Lower leg skin (tissue), 4 donors: ENCODE results near the gene EDC3. TPM values are rescaled to one million over a fixed set of nuclear protein-coding genes. Genes with fewer than 3 reads are reported as not detected.

Source experiments
- DNase-seq, 2 donors: peaks; one replicate each; pipeline ENCODE4 v3.0.0-alpha.2; 2019; ENCODE audit warnings: low spot score in 2 of 2
- H3K4me3 ChIP-seq: fragments of 200-600 bp; sonication (generic); 2 replicates; pipeline ENCODE4 v1.5.1; 2017; ENCODE audit warnings: mild to moderate bottlenecking, low read depth; ENCODE audit not compliant: poor library complexity, severe bottlenecking
- POLR2A ChIP-seq, 2 donors: fragments of 450-650 bp; IDR thresholded peaks; one replicate each; pipeline ENCODE4 v1.6.1; 2016 to 2017; ENCODE audit warnings: antibody characterized with exemption in 2 of 2, mild to moderate bottlenecking in 1 of 2, moderate library complexity in 1 of 2
- WGBS, 2 donors: methylation state at CpG; one replicate each; pipeline ENCODE4 v1.1.5; 2018; 5-methylcytosine and 5-hydroxymethylcytosine counted together
- intact Hi-C: fragments of 100-400 bp; cut with DNase I; formaldehyde crosslinking; loops from one replicate; pipeline ENCODE4 v1.15.0; 2023; ENCODE audit warnings: low total_unique reads
- total RNA-seq, 4 donors: library from RNA; depleted of rRNA; stranded (reverse); fragments of >200 nt; gene quantifications; one replicate each; pipeline ENCODE4 v1.1.0, GENCODE V29; 2016
- TF ChIP-seq, protein P1 (sequence below), 3 donors: fragments of 450-650 bp; IDR thresholded peaks; one replicate each; pipeline ENCODE4 v1.5.1; 2016; ENCODE audit warnings: antibody characterized with exemption in 3 of 3, mild to moderate bottlenecking in 3 of 3, moderate library complexity in 2 of 3

Gene EDC3
- total RNA-seq, 4 donors from 2014 or later: 11.2 to 33.6 (median 17.6) TPM

DNA sequence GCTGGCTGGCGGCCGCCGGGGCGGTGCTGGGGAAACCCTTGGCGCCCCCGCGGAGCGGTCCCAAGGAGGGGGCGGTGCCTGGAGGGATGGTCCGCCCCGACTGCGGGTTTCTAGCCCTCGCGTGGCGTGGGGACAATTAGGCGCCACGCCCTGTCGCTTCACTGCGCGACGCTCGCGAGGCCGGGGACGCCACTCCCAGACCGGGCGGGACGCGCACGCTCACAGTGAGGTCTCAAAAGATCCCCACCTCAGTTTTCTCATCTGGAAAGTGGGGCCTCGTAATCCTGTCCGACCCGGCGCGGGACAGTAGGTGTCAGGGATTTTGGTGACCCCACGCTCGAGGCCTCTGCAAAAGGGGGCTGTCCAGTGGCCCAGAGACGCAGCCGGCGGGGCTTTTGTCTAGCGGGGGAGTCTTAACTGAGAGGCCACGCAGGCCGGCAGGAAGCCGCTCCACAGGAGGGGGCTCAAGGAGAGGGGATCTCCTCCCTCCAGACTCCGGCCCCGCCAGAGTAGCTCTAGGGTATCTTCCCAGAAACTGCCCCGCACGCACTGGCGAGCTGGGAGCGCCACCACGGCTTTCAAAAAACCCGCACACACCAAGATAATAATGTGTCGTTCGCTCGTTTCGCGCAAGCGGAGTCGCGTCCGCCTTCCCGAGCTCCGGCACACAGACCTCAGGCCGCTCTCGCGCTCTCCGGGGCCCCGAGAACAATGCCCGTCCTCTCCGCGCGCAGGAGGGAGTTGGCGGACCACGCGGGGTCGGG lies 80.9 kb downstream of the EDC3 start:
- 0 to 1% methylated on average over 9 to 39 of the region's 76 CpGs for WGBS, 2 donors
- DNase-seq: peak; percentile 69 to 96
- intact Hi-C loops: loop anchor here (2.0 kb wide), 1 partner anchor 50 kb away; no protein-coding TSS in a partner anchor
- TF ChIP-seq POLR2A (IDR thresholded peaks at IDR 0.05): no peak
- TF ChIP-seq, protein P1, sequence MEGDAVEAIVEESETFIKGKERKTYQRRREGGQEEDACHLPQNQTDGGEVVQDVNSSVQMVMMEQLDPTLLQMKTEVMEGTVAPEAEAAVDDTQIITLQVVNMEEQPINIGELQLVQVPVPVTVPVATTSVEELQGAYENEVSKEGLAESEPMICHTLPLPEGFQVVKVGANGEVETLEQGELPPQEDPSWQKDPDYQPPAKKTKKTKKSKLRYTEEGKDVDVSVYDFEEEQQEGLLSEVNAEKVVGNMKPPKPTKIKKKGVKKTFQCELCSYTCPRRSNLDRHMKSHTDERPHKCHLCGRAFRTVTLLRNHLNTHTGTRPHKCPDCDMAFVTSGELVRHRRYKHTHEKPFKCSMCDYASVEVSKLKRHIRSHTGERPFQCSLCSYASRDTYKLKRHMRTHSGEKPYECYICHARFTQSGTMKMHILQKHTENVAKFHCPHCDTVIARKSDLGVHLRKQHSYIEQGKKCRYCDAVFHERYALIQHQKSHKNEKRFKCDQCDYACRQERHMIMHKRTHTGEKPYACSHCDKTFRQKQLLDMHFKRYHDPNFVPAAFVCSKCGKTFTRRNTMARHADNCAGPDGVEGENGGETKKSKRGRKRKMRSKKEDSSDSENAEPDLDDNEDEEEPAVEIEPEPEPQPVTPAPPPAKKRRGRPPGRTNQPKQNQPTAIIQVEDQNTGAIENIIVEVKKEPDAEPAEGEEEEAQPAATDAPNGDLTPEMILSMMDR (IDR thresholded peaks at IDR 0.05): no peak
- H3K4me3 ChIP-seq: peak overlapping the region; percentile 96

DNA sequence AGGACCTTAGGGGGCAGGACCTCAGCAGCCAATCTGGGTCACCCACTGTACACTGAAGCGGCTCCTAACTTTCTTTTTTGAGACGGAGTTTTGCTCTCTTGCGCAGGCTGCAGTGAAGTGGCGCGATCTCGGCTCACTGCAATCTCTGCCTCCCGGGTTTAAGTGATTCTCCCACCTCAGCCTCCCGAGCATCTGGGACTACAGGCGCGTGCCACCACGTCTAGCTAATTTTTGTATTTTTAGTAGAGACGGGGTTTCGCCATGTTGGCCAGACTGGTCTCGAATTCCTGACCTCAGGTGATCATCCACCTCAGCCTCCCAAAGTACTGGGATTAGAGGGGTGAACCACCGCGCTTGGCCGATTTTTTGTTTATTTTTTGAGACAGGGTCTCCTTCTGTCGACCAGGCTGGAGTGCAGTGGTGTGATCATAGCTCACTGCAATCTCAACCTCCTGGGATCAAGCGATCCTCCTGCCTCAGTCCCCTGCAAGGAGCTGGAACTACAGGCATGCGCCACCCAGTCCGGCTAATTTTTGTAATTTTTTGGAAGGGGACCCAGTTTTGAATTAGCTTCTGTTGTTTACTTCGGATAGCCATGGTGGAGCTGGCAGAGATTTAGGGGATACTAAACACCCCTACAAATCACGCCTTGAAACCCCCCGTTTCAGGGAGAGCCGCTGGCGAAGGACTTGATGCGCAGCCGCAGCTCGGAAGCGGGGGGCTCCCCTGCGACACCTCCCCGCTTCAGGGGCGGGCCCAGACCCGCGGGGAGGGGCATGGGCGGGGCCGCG lies 81.7 kb downstream of the EDC3 start:
- WGBS, 2 donors: 38 to 51% methylated on average over 26 to 38 of the region's 38 CpGs

DNA sequence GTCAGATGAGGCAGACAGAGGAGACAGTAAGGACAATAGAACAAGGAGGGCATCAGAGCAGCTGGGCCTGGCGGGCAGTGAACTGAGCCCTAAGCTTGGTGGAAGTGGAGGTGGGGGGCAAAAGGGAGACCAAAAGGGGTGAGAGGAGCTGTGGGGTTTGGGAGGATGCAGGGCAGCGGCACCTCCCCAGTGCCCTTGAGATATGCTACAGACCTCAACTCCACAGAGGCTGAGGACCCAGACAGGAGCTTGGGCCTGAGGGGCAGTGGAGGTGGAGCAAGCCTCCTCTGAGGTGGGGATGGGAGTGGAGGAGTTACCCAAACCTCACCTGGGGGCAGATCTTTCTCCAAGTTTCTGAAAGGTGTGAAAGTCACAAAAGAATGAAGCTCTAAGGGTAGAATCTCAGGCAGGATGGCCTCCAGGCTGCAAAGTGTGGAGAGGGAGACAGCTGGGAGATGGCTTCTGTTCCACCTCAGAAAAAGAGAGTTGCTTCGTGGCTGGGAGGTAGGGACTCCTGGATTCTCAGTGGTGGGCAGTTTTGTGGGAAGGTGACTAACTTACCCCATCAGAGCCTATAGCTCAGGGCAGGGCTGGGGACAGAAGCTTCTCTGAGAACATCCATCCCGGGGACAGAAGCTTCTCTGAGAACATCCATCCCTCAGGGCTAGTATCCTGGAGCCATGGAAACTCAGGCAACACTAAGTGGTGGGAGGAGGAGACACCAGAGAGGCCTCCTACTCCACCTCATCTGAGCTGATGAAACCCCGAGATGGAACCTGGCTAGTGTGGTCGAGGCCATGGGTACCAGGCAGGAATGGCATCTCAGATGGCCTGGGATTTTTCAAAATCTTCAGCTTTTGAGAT lies 82.5 kb downstream of the EDC3 start:
- intact Hi-C loops: no loop called here
- no peak overlapping the region for H3K4me3 ChIP-seq
- TF ChIP-seq, protein P1 (IDR thresholded peaks at IDR 0.05): no peak
- TF ChIP-seq POLR2A (IDR thresholded peaks at IDR 0.05): no peak
- WGBS, 2 donors: 61 to 77% methylated on average over 6 of the region's 6 CpGs
- DNase-seq: no peak

More for the DNA sequence above, 81.7 kb downstream of the EDC3 start:
- DNase-seq: no peak
- TF ChIP-seq POLR2A (IDR thresholded peaks at IDR 0.05): no peak
- TF ChIP-seq, protein P1 (IDR thresholded peaks at IDR 0.05): no peak
- intact Hi-C loops: loop anchor here (2.0 kb wide), 1 partner anchor 51 kb away; no protein-coding TSS in a partner anchor
- H3K4me3 ChIP-seq: no peak overlapping the region

DNA sequence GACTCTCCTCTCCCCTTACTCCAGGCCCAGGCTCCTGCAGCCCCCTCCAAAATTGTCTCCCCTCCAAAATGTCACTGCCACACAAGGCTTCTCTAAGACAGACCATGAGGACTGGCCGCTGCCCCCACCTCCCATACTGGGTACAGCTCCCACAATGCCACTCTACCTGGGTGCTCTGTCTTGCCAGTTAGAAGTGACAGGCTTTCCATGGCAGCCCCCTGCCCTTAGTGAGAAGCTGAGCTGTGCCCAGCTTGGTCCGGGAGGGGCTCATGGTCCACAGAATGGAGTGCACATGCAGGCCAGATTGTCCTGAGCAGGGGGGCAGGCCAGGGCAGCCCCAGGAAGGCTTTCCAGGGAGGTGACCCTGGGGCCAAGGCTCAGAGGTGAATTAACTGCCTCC lies 83.1 kb downstream of the EDC3 start:
- intact Hi-C loops: no loop called here
- H3K4me3 ChIP-seq: no peak overlapping the region
- TF ChIP-seq POLR2A (IDR thresholded peaks at IDR 0.05): no peak
- TF ChIP-seq, protein P1 (IDR thresholded peaks at IDR 0.05): no peak
- no peak for DNase-seq
- 84 to 86% methylated on average over 2 of the region's 2 CpGs for WGBS, 2 donors

DNA sequence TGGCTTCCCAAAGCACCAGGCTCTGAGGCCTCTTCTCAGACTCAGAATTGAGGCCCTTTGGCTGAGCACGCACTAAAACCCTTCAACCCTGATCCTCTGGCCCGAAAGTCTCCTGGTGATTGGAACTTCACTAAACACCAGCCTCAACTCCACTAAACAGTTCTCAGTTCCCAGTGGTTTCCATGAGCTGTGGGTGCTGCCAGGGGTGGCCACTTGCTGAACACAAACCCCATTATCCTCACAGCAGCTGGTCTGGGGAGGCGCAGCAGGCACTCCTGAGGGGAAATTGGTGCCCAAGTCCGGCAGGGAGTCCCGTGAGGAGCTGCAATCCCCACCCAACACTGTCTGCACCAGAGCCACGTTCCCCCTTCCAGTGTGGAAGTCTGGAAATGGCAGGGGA lies 84.0 kb downstream of the EDC3 start:
- no peak for TF ChIP-seq POLR2A (IDR thresholded peaks at IDR 0.05)
- TF ChIP-seq, protein P1 (IDR thresholded peaks at IDR 0.05): no peak
- DNase-seq: no peak
- intact Hi-C loops: no loop called here
- 73 to 90% methylated on average over 4 to 6 of the region's 6 CpGs for WGBS, 2 donors
- no peak overlapping the region for H3K4me3 ChIP-seq
